Measurements from ENCODE around the gene RAI1. TPM values are rescaled to one million over a fixed set of nuclear protein-coding genes. Genes with fewer than 3 reads are reported as not detected.
A peak's percentile ranks its signal among the peaks of the same experiment; 100 is the strongest.

Gene RAI1
- total and polyA plus RNA-seq, 2 of the 8 experiments (the other 6 are each of a cell fraction or from before 2014, with no cell fraction given), result 0.39 to 1.2 TPM

- H3K4me3 ChIP-seq (ENCODE audit: extremely low read depth in 1 of 4, insufficient read depth in 2 of 4, low read depth in 3 of 4, low read length in 4 of 4), result no peak overlapping the region
- H3K9ac ChIP-seq (replicated peaks in 1 of 4; ENCODE audit: extremely low read depth in 1 of 4, low read depth in 3 of 4, low read length in 3 of 4), result no peak overlapping the region
- H3K14ac ChIP-seq (ENCODE audit: insufficient read length), result no peak overlapping the region
- H3K4ac ChIP-seq (replicated peaks; ENCODE audit: insufficient read length, low read depth, low read length), result peak overlapping the region; percentile 66
- H3K9me3 ChIP-seq (ENCODE audit: insufficient read depth in 2 of 2, low read depth in 1 of 2, low read length in 1 of 2), result no peaks in the 10 kb centered on the region
- no peaks in the 10 kb centered on the region for H3K79me2 ChIP-seq (ENCODE audit: control insufficient read depth in 1 of 2, insufficient read depth in 2 of 2, low read length in 2 of 2)
- H4K5ac ChIP-seq (ENCODE audit: insufficient read length, low read depth, low read length), result no peak overlapping the region
- no peaks in the 10 kb centered on the region for H3K36me3 ChIP-seq (ENCODE audit: control insufficient read depth in 2 of 4, insufficient read depth in 4 of 4, low read length in 3 of 4)
- 0 out of 2 replicates have a peak overlapping the region, but pooled peaks have one; percentile 67 for H2AK5ac ChIP-seq (ENCODE audit: low read depth, low read length)
- peak overlapping the region; percentile 41 for H4K91ac ChIP-seq (replicated peaks; ENCODE audit: insufficient read length, low read length)
- H4K20me1 ChIP-seq (replicated peaks in 1 of 2; ENCODE audit: control insufficient read depth in 1 of 2, insufficient read depth in 2 of 2, low read length in 2 of 2), result no peaks in the 10 kb centered on the region
- POLR2A ChIA-PET (ENCODE audit: partially characterized antibody), result interaction anchor here (0.6 to 3.8 kb wide), 8 partner anchors 10 to 739 kb away, joined by 3 to 13 read pairs (median 4); no protein-coding TSS in a partner anchor
- no peaks in the 10 kb centered on the region for H3K23me2 ChIP-seq (ENCODE audit: low read depth, low read length)
- H3K56ac ChIP-seq (replicated peaks; ENCODE audit: insufficient read length, low read depth, low read length), result no peak overlapping the region
- H2BK120ac ChIP-seq (replicated peaks; ENCODE audit: low read depth, low read length), result no peak overlapping the region
- H2BK20ac ChIP-seq (ENCODE audit: low read length), result peak overlapping the region; percentile 80
- 0 out of 2 replicates have a peak overlapping the region, but pooled peaks have one; percentile 1 for H4K8ac ChIP-seq (ENCODE audit: extremely low read depth, insufficient read depth, low read length)
- FAIRE-seq (no peak), DNase-seq (ENCODE audit: low read depth in 1 of 2, low spot score in 2 of 2) (no peak)
- peak overlapping the region; percentile 34; the same call in 1 of the 2 replicates for H2BK15ac ChIP-seq (ENCODE audit: low read length)
- H3K4me1 ChIP-seq (replicated peaks in 1 of 4; ENCODE audit: control insufficient read depth in 3 of 4, insufficient read depth in 4 of 4, low read length in 3 of 4), result peaks cover 7 to 39% (median 29%) of the 10 kb centered on the region in 4 experiments
- no peak overlapping the region for H3K4me2 ChIP-seq (ENCODE audit: insufficient read depth in 1 of 2, low read depth in 2 of 2, low read length in 2 of 2)
- no peak overlapping the region for H3K27ac ChIP-seq (ENCODE audit: low read depth, low read length)
- no peak overlapping the region for H2AFZ ChIP-seq (ENCODE audit: low read length)
- H3K23ac ChIP-seq (ENCODE audit: insufficient read length), result no peak overlapping the region
- WGBS, 2 experiments (ENCODE audit: extremely low coverage in 1 of 2, insufficient coverage in 1 of 2, insufficient read length in 1 of 2, insufficient replicate concordance in 2 of 2, low coverage in 1 of 2, low lambda C conversion rate in 2 of 2, missing lambda C conversion rate in 1 of 2), result 68% methylated on average over 7 of the region's 10 CpGs; no CpG with 5 or more reads in 1 of the 2 experiments
- H2BK5ac ChIP-seq (ENCODE audit: low read depth, low read length), result 0 out of 2 replicates have a peak overlapping the region, but pooled peaks have one; percentile 21
- H3K27me3 ChIP-seq (replicated peaks in 1 of 4; ENCODE audit: control insufficient read depth in 3 of 4, extremely low read depth in 1 of 4, insufficient read depth in 3 of 4, low read length in 3 of 4), result peaks cover 0 to 15% (median 6%) of the 10 kb centered on the region in 4 experiments; a peak in 5 of 7 replicates
- H3K79me1 ChIP-seq (ENCODE audit: low read depth, low read length), result no peaks in the 10 kb centered on the region
- H2BK12ac ChIP-seq (ENCODE audit: low read depth, low read length), result peak overlapping the region; percentile 94; the same call in 1 of the 2 replicates
- H3K18ac ChIP-seq (ENCODE audit: extremely low read depth, low read length), result peak overlapping the region; percentile 79; the same call in 1 of the 2 replicates
- CTCF ChIA-PET (ENCODE audit: partially characterized antibody), result interaction anchor here (0.6 to 6.1 kb wide), 16 partner anchors 9 to 247 kb away, joined by 3 to 79 read pairs (median 5); partner anchors contain the start of gene RAI1
- no peak for TF ChIP-seq HDAC6 (IDR thresholded peaks at IDR 0.05; ENCODE audit: low read depth, low read length)
- TF ChIP-seq RAD21 (IDR thresholded peaks at IDR 0.05 in 1 of 2, conservative IDR thresholded peaks at IDR 0.05 in 1 of 2; ENCODE audit: low read depth in 2 of 2, low read length in 2 of 2), result no peak
- no peak for TF ChIP-seq ATF3 (IDR thresholded peaks at IDR 0.05; ENCODE audit: insufficient read depth, low read depth, low read length)
- no peak for TF ChIP-seq TBP (IDR thresholded peaks at IDR 0.05; ENCODE audit: low read depth, low read length)
- no peak for TF ChIP-seq POLR2A (IDR thresholded peaks at IDR 0.05; ENCODE audit: control extremely low read depth in 1 of 2, low read depth in 2 of 2, low read length in 2 of 2)
- TF ChIP-seq MAX (IDR thresholded peaks at IDR 0.05), result no peak
- no peak for TF ChIP-seq SRF (IDR thresholded peaks at IDR 0.05; ENCODE audit: low read depth, low read length)
- TF ChIP-seq RFX5 (IDR thresholded peaks at IDR 0.05; ENCODE audit: borderline replicate concordance, low read depth, low read length), result no peak
- no peak for TF ChIP-seq ZNF274 (IDR thresholded peaks at IDR 0.05; ENCODE audit: borderline replicate concordance, extremely low read depth, low read length)
- TF ChIP-seq BCL11A (IDR thresholded peaks at IDR 0.05; ENCODE audit: low read depth in 2 of 2, low read length in 2 of 2), result no peak
- TF ChIP-seq PHF8 (conservative IDR thresholded peaks at IDR 0.05; ENCODE audit: low read depth, low read length), result no peak
These were observed 58.3 kb downstream of the RAI1 start for GRCh38 chr17:17739388-17740066.

Measured in H1 (cell line).